Activated CD8-positive, alpha-beta memory T cell treated with anti-CD3 and anti-CD28 coated beads, Interleukin-2, amount 50 U/mL, for 4 hours (primary cell): ENCODE data around the gene TWF2.

Experiments
- DNase-seq: peaks from one replicate; pipeline ENCODE4 v3.0.0-alpha.2; 2020

Gene TWF2

GRCh38 chr3:52221563-52222318, 17.2 kb downstream of the TWF2 start:
- no peak for DNase-seq

GRCh38 chr3:52221141-52221562, 17.8 kb downstream of the TWF2 start:
- no peak for DNase-seq

GRCh38 chr3:52220380-52221026, 18.5 kb downstream of the TWF2 start:
- DNase-seq: peak; percentile 90

GRCh38 chr3:52218937-52219650, 19.9 kb downstream of the TWF2 start:
- no peak for DNase-seq

- no peak for DNase-seq
Measured at GRCh38 chr3:52218454-52218853, 20.5 kb downstream of the TWF2 start.

GRCh38 chr3:52218026-52218425, 20.9 kb downstream of the TWF2 start:
- no peak for DNase-seq

GRCh38 chr3:52217409-52217805, 21.6 kb downstream of the TWF2 start:
- DNase-seq: no peak

- peak; percentile 64 for DNase-seq
Measured at GRCh38 chr3:52216585-52217408, 22.2 kb downstream of the TWF2 start.

- no peak for DNase-seq
Measured at GRCh38 chr3:52215351-52215750, 23.6 kb downstream of the TWF2 start.

- DNase-seq: no peak
Measured at GRCh38 chr3:52213901-52214300, 25.1 kb downstream of the TWF2 start.

GRCh38 chr3:52213005-52213404, 26.0 kb downstream of the TWF2 start:
- DNase-seq: no peak

- DNase-seq: no peak
Measured at GRCh38 chr3:52211268-52211891, 27.6 kb downstream of the TWF2 start.

GRCh38 chr3:52210550-52211046, 28.4 kb downstream of the TWF2 start:
- no peak for DNase-seq

GRCh38 chr3:52210037-52210436, 28.9 kb downstream of the TWF2 start:
- DNase-seq: no peak

- no peak for DNase-seq
Measured at GRCh38 chr3:52208556-52208955, 30.4 kb downstream of the TWF2 start.

- DNase-seq: no peak
Measured at GRCh38 chr3:52205727-52206372, 33.1 kb downstream of the TWF2 start.

- DNase-seq: no peak
Measured at GRCh38 chr3:52204337-52205073, 34.5 kb downstream of the TWF2 start.

- no peak for DNase-seq
Measured at GRCh38 chr3:52203701-52204100, 35.3 kb downstream of the TWF2 start.

- no peak for DNase-seq
Measured at GRCh38 chr3:52202384-52203077, 36.4 kb downstream of the TWF2 start.

- DNase-seq: no peak
Measured at GRCh38 chr3:52200981-52201679, 37.8 kb downstream of the TWF2 start.
